PC-3 (cell line): ENCODE results near the gene GSG1L. TPM values are rescaled to one million over a fixed set of nuclear protein-coding genes. Genes with fewer than 3 reads are reported as not detected.

ENCODE experiments used
- ATAC-seq: fragments of 200-7000 bp; cut with Tn5 transposase; 2 replicates; pipeline ENCODE4 v1.9.1; 2020; ENCODE audit warnings: mild to moderate bottlenecking, moderate library complexity
- BruUV-seq: library from RNA; stranded (reverse); fragments of 400-500 nt; replicated peaks from 2 replicates; lab custom pipeline; 2021; lab: Mats Ljungman, UMichigan
- CTCF ChIA-PET: fragments of 300-600 bp; sonication (Branson Sonifier 250); formaldehyde crosslinking; loops from one replicate; lab custom pipeline; 2022; ENCODE audit warnings: antibody characterized with exemption; lab: Charles Lee
- POLR2A ChIA-PET: fragments of 300-600 bp; sonication (Branson Sonifier 250); formaldehyde crosslinking; loops from one replicate; lab custom pipeline; 2022; ENCODE audit warnings: antibody characterized with exemption; ENCODE audit not compliant: unreplicated experiment; lab: Charles Lee
- DNase-seq: peaks from one replicate; pipeline ENCODE4 v3.0.0-alpha.2; 2015
- H2AFZ ChIP-seq: fragments of 300-600 bp; sonication (generic); 2 replicates; pipeline ENCODE4 v1.6.0; 2016; ENCODE audit warnings: antibody characterized with exemption, low read length
- H3F3A ChIP-seq: fragments of 300-600 bp; sonication (generic); one replicate; pipeline ENCODE4 v1.6.0; 2017; ENCODE audit warnings: antibody characterized with exemption, low read length, control low read depth, mild to moderate bottlenecking; ENCODE audit not compliant: unreplicated experiment
- H3K27ac ChIP-seq: fragments of 300-600 bp; sonication (generic); 2 replicates; pipeline ENCODE4 v1.5.1; 2016; ENCODE audit warnings: mild to moderate bottlenecking, low read length
- H3K27me3 ChIP-seq: fragments of 300-600 bp; sonication (generic); 2 replicates; pipeline ENCODE4 v1.6.1; 2016; ENCODE audit warnings: low read length, mixed read lengths
- H3K36me3 ChIP-seq: fragments of 300-600 bp; sonication (generic); 2 replicates; pipeline ENCODE4 v1.6.1; 2016; ENCODE audit warnings: low read depth, mixed run types, low read length, mixed read lengths
- H3K4me1 ChIP-seq: fragments of 300-600 bp; sonication (generic); 2 replicates; pipeline ENCODE4 v1.5.1; 2016; ENCODE audit warnings: low read length; ENCODE audit not compliant: insufficient read depth
- H3K4me2 ChIP-seq: fragments of 300-600 bp; sonication (generic); 2 replicates; pipeline ENCODE4 v1.6.0; 2016; ENCODE audit warnings: low read length
- H3K4me3 ChIP-seq: fragments of 300-600 bp; sonication (generic); 2 replicates; pipeline ENCODE4 v1.5.1; 2016; ENCODE audit warnings: mild to moderate bottlenecking, low read length, mixed read lengths
- H3K79me2 ChIP-seq: fragments of 300-600 bp; sonication (generic); 2 replicates; pipeline ENCODE4 v1.6.1; 2017; ENCODE audit warnings: low read length, mixed read lengths
- H3K9ac ChIP-seq: fragments of 300-600 bp; sonication (generic); 2 replicates; pipeline ENCODE4 v1.6.0; 2016; ENCODE audit warnings: mild to moderate bottlenecking, low read length
- H3K9me2 ChIP-seq: fragments of 300-600 bp; sonication (generic); replicated peaks from 2 replicates; pipeline ENCODE4 v1.6.1; 2016; ENCODE audit warnings: mixed run types, low read length, mixed read lengths
- H3K9me3 ChIP-seq: fragments of 300-600 bp; sonication (generic); 2 replicates; pipeline ENCODE4 v1.6.1; 2016; ENCODE audit warnings: low read length, mixed read lengths
- H4K20me1 ChIP-seq: fragments of 300-600 bp; sonication (generic); 2 replicates; pipeline ENCODE4 v1.6.1; 2016; ENCODE audit warnings: low read length, mixed read lengths
- CTCF ChIP-seq: fragments of 300-600 bp; sonication (generic); conservative IDR thresholded peaks from 2 replicates; pipeline ENCODE4 v1.5.1; 2017; ENCODE audit warnings: antibody characterized with exemption, low read depth, mild to moderate bottlenecking, low read length
- EZH2 ChIP-seq: fragments of 300-600 bp; sonication (generic); IDR thresholded peaks from one replicate; pipeline ENCODE4 v1.6.1; 2017; ENCODE audit warnings: antibody characterized with exemption, mild to moderate bottlenecking, low read length; ENCODE audit not compliant: unreplicated experiment
- EZH2phosphoT487 ChIP-seq: fragments of 300-600 bp; sonication (generic); IDR thresholded peaks from 2 replicates; pipeline ENCODE4 v1.6.1; 2018; ENCODE audit warnings: mild to moderate bottlenecking, antibody characterized with exemption, low read length, borderline replicate concordance
- intact Hi-C: fragments of 100-400 bp; cut with micrococcal nuclease; formaldehyde crosslinking; loops from 2 replicates; pipeline ENCODE4 v1.9.0; 2023
- total RNA-seq: library from RNA; depleted of rRNA; stranded (reverse); fragments of >200 nt; gene quantifications from 2 replicates; pipeline ENCODE4 v1.2.3, GENCODE V29; 2014

GSG1L gene
- total RNA-seq, 1 experiment from 2014 or later, result not detected

GRCh38 chr16:27758544-27758943 lies 305.0 kb downstream of the GSG1L start:
- Histone ChIP-seq H3K36me3 (no peaks in the 10 kb centered on the region), H3K79me2 (no peaks in the 10 kb centered on the region), H3K4me1 (peaks cover 12% of the 10 kb centered on the region), H3K9ac (no peak overlapping the region), H3K27ac (no peak overlapping the region), H3K4me2 (no peak overlapping the region), H3K27me3 (no peaks in the 10 kb centered on the region), H3K4me3 (no peak overlapping the region), H3F3A (no peaks in the 10 kb centered on the region), H2AFZ (no peak overlapping the region), H3K9me2 (no peaks in the 10 kb centered on the region), H4K20me1 (no peaks in the 10 kb centered on the region), H3K9me3 (no peaks in the 10 kb centered on the region)
- ChIA-PET POLR2A (no interaction called here), CTCF (no interaction called here)
- no TSS peak for BruUV-seq
- ATAC-seq (no peak), DNase-seq (no peak)
- intact Hi-C loops, result no loop called here
- TF ChIP-seq EZH2phosphoT487, result no peak
- TF ChIP-seq EZH2, result no peak
- TF ChIP-seq CTCF, result no peak

- no TSS peak for BruUV-seq
- intact Hi-C loops, result no loop called here
- Histone ChIP-seq H3K9me3 (no peaks in the 10 kb centered on the region), H3K9me2 (no peaks in the 10 kb centered on the region), H3K9ac (no peak overlapping the region), H3F3A (no peaks in the 10 kb centered on the region), H3K27me3 (no peaks in the 10 kb centered on the region), H3K36me3 (no peaks in the 10 kb centered on the region), H3K4me3 (no peak overlapping the region), H2AFZ (no peak overlapping the region), H3K4me1 (peaks cover 12% of the 10 kb centered on the region), H4K20me1 (no peaks in the 10 kb centered on the region), H3K4me2 (no peak overlapping the region), H3K79me2 (no peaks in the 10 kb centered on the region), H3K27ac (no peak overlapping the region)
- ChIA-PET CTCF (interaction anchor here (0.6 kb wide), 1 partner anchor 111 kb away, joined by 6 read pairs; no protein-coding TSS in a partner anchor), POLR2A (no interaction called here)
- ATAC-seq (no peak), DNase-seq (no peak)
- no peak for TF ChIP-seq EZH2
- TF ChIP-seq EZH2phosphoT487, result no peak
- TF ChIP-seq CTCF, result no peak
Measured at GRCh38 chr16:27756206-27756970, 307.1 kb downstream of the GSG1L start.
